SK-N-SH treated with all-trans-retinoic acid at 6 μM for 48 hours (cell line): ENCODE results near the gene C15orf62.

ENCODE experiments used
- BACH2 ChIP-seq: fragments of 250-450 bp; sonication (Bioruptor Pico); IDR thresholded peaks from 2 replicates; pipeline ENCODE4 v1.9.0; 2021; ENCODE audit warnings: mild to moderate bottlenecking, borderline replicate concordance
- CREB5 ChIP-seq: fragments of 250-450 bp; sonication (Bioruptor Pico); IDR thresholded peaks from 2 replicates; pipeline ENCODE4 v1.5.1; 2020; ENCODE audit warnings: low read depth, mild to moderate bottlenecking, moderate library complexity
- CSDC2 ChIP-seq: fragments of 250-450 bp; sonication (Bioruptor Pico); IDR thresholded peaks from 2 replicates; pipeline ENCODE4 v1.5.0; 2020; ENCODE audit warnings: mild to moderate bottlenecking, moderate library complexity
- CSRNP3 ChIP-seq: fragments of 250-450 bp; sonication (Bioruptor Pico); IDR thresholded peaks from 2 replicates; pipeline ENCODE4 v1.5.1; 2021; ENCODE audit warnings: mild to moderate bottlenecking, moderate library complexity
- ESRRG ChIP-seq: fragments of 250-450 bp; sonication (Bioruptor Pico); IDR thresholded peaks from 2 replicates; pipeline ENCODE4 v1.6.1; 2021; ENCODE audit warnings: mild to moderate bottlenecking
- OSR1 ChIP-seq: fragments of 250-450 bp; sonication (Bioruptor Pico); IDR thresholded peaks from 2 replicates; pipeline ENCODE4 v1.8.0; 2022; ENCODE audit warnings: moderate library complexity, mild to moderate bottlenecking, inconsistent platforms
- PATZ1 ChIP-seq: fragments of 250-450 bp; sonication (Bioruptor Pico); IDR thresholded peaks from 2 replicates; pipeline ENCODE4 v1.8.0; 2020; ENCODE audit warnings: mild to moderate bottlenecking, moderate library complexity, borderline replicate concordance
- SNAI2 ChIP-seq: fragments of 250-450 bp; sonication (Bioruptor Pico); IDR thresholded peaks from 2 replicates; pipeline ENCODE4 v1.5.0; 2020; ENCODE audit warnings: mild to moderate bottlenecking, moderate library complexity
- ZC3H10 ChIP-seq: fragments of 250-450 bp; sonication (Bioruptor Pico); IDR thresholded peaks from 2 replicates; pipeline ENCODE4 v1.5.1; 2021; ENCODE audit warnings: mild to moderate bottlenecking, moderate library complexity
- ZFP3 ChIP-seq: fragments of 250-450 bp; sonication (Bioruptor Pico); IDR thresholded peaks from 2 replicates; pipeline ENCODE4 v1.5.0; 2020; ENCODE audit warnings: mild to moderate bottlenecking, moderate library complexity
- ZFP30 ChIP-seq: fragments of 450-650 bp; formaldehyde crosslinking; IDR thresholded peaks from 2 replicates; pipeline ENCODE4 v1.5.0; 2022; ENCODE audit warnings: mild to moderate bottlenecking, moderate library complexity
- ZNF565 ChIP-seq: fragments of 450-650 bp; formaldehyde crosslinking; conservative IDR thresholded peaks from 2 replicates; pipeline ENCODE4 v1.5.0; 2020; ENCODE audit warnings: low read depth, mild to moderate bottlenecking, moderate library complexity
- ZNF70 ChIP-seq: fragments of 450-650 bp; formaldehyde crosslinking; IDR thresholded peaks from 2 replicates; pipeline ENCODE4 v1.5.0; 2020; ENCODE audit warnings: mild to moderate bottlenecking, moderate library complexity

- TF ChIP-seq ESRRG (CRISPR knock-in tag) (no peak), PATZ1 (CRISPR knock-in tag) (no peak), ZFP30 (no peak), CSRNP3 (CRISPR knock-in tag) (no peak), SNAI2 (CRISPR knock-in tag) (no peak), CREB5 (CRISPR knock-in tag) (no peak), ZNF70 (CRISPR knock-in tag) (no peak), ZC3H10 (CRISPR knock-in tag) (no peak), ZFP3 (no peak), BACH2 (no peak), CSDC2 (no peak), ZNF565 (CRISPR knock-in tag) (no peak), OSR1 (CRISPR knock-in tag) (no peak)
These were observed 48.1 kb upstream of the C15orf62 start for GRCh38 chr15:40721701-40722100.
